ENCODE measurements around the gene STOM.

STOM gene

DNA sequence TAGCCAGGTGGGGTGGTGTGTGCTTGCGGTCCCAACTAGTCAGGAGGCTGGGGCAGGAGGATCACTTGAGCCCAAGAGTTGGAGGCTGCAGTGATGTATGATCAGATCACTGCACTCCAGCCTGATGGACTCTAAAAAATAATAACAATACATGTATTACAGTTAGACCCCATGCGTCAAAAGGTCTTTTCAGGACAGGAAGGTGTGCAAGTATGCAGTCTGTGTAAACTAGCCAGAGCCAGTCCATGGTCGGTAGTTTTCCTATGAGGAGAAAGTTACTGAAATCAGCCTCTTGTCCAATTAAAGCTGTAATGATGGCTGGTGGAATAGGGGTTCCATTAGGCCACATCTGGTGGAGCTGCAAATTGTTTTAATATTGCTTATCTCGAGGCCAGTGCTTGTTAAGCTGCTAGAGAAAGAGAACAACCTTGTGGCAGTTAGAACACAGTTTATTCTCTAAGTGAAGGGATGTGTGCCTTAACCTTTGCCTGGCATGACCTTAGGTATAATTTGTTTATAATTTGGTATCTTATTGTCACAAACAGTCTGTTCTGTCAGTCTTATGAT, 1.5 kb upstream of the STOM start:
- DNase-seq: no peak

GRCh38 chr9:121368745-121369144, 1.3 kb downstream of the STOM start:
- DNase-seq: no peak

DNA sequence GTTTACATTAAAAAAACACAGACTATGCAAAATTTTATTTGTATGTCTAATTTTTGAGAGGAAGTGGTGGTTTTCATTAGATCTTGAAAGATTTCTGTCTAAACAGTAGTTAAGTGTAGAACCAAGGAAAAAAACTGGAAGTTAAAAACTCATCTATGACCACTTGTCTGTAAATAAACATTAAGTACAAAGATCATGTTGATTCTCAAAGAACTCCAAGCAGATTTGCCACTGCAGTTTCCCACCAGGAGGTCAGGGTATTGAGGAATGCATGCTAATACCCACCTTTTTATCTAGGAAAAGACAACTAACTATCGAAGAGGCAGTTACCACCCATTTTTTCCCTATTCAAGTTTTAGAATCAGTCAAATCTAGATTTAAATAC, 1.9 kb downstream of the STOM start:
- DNase-seq: no peak

DNA sequence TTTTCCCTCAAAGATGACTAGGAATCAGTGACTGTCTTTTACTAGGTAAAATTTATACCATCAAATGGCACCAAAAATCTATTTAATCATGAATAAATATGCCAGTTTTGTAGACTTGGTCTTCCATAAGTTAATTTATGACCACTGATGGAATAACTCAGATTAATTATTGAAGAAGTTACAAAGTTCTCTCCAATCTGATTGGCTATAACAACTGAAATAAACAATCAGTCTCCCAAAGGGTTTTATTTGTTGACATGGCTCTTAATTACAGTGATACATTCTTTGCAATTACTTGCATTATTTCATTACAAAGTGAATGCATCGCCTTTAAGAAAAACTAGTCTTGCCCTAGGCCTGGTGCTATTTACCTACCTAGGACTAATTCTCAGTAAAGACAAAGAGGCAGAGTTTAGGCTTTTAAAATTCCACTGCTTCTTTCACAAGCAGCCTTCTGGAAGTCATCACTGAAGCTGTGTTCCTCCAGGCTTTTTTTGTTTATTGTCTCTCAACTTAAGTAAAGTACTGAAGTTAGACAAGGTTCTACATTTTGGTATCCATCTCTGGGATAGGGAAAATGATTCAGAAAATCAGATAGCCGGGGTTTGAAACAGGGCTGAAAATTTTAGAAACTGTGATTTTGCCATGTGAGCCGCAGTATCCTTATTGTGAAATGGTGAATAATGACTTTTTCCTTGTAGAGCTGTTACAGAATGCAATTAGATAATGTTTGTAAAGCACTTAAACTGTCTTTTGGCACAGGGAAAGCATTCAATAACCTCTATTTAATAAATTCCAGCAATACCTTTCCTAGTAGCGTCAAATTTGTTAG, 2.5 kb downstream of the STOM start:
- no peak for DNase-seq

- no peak for DNase-seq
Measured at GRCh38 chr9:121366611-121367192, 3.3 kb downstream of the STOM start.

DNA sequence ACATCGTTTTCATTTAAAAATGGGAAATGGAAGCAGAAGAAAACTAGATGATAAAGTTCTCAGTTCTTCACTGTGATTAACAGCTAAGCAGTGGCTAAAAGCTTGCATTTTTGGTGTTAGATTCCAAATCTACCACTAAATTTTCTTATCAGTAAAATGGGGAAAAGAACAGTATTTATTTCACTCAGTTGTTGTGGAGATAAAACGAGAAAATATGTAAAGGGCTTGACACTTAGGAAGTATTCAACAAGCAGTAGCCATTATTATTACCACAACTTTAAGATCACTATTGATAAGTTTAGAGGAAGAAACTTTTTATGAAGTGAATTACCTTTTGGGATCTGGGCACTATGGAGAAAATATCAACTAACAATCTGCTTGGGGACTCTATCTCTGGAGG, 4.5 kb downstream of the STOM start:
- DNase-seq: no peak

GRCh38 chr9:121364886-121365285, 5.2 kb downstream of the STOM start:
- no peak for DNase-seq

DNA sequence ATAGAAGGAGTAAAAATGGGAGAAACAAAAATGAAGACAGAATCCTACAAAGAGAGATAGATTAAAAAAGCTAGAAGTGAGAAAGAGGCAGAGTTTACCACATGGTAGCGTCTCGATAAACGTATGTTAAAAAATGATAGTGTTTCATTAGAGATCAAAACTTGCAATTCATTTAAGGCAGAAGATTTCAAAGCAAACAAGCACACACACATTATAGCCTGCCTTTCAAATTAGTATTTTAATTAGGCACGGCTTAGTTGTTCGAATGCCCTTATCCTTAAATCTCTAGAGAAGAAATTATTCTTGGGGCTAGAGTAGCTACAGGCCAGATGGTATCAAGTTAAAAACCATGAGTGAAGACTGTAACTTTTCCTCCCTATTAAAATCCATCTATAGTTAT, 6.0 kb downstream of the STOM start:
- DNase-seq: no peak

GRCh38 chr9:121363622-121363961, 6.5 kb downstream of the STOM start:
- DNase-seq: no peak

- no peak for DNase-seq
Measured at GRCh38 chr9:121362813-121363621, 7.0 kb downstream of the STOM start.

DNA sequence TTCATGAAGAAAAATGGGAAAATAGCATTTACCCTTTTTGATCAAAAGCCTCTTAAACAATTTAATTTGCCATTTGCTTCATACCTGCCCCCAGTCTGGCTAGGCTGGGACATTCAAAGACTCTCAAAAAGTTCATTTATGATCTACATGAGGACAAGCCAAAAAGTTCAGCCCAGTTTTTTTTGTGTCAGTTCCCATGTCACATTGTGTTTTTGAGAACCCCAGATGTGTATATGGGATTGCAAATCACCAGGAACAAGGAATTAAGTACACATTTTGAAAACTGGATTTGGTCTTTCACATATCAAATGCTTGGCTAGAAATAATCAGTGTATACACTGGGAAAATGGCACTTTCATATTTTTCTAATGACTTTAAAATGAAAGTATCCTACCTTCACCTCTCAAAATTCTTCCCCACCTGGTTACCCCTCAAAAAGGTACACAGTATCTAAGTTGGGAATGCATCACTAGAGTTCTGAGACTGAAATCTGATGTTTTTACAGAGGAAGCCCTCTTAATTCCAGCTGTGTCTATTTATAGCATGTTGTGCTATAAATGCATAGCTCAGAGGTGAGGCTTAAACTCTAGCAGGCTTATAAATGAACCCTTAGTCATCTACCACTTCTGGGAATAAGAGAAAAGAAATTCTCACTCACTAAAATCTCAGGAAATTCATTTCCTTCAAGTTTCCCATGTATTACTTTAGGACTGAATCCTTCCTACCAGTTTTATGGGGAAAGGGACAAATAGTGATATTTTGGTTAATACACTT, 9.3 kb downstream of the STOM start:
- no peak for DNase-seq

- no peak for DNase-seq
Measured at GRCh38 chr9:121359351-121360294, 10.4 kb downstream of the STOM start.

DNA sequence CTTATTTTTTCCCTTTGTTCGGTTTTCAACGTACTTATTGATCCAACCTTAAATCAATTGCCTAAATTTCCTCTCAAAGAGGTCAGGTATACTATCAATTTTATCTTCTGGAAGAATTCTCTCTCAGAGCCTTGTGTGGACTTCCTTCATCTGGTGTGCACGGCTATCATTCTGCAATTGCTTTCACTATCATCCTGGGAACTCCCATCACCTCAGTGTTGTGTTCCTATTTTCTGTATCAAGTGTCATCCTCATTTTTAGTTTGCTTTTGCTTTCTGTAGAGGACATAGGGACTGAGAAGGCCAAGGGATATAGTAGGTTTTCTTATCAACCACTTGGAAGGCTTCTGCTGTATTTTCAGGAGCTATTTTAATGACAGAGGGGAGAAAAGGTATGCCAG, 11.3 kb downstream of the STOM start:
- no peak for DNase-seq

DNA sequence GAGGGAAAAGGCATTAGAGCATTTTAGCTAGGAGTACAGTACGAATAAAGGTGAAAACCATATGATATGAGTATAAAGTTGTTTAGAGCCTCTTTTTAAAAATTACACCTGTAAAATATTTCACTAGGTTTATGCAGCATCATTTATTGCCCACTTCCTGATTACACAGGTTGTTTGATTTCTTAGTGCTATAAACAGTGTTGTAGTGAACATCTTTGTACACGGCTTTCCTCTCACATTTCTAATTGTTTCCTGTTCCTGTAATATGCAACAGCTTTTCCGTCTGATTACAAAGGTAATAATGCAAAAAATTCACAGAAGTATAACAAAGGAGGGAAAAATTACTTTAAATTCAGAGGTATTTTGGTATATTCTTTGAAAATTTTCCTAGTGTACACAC, 13.0 kb downstream of the STOM start:
- no peak for DNase-seq

GRCh38 chr9:121354762-121355161, 15.3 kb downstream of the STOM start:
- DNase-seq: no peak

DNA sequence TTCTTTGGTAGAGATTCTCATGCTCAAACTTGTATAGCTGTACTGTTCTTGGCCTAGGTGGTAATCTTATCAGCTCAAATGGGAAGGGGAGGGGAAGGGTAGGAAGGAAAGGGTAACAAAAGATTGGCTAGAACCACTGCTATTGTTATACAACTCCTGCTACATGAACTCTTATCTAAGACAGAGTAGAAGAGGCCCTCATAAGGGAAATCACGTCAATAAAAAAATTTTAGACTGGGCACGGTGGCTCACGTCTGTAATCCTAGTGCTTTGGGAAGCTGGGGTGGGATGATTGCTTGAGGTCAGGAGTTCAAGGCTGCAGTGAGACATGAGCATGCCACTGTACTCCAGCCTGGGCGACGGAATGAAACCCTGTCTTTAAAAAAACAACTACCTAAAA, 15.9 kb downstream of the STOM start:
- DNase-seq: no peak

DNA sequence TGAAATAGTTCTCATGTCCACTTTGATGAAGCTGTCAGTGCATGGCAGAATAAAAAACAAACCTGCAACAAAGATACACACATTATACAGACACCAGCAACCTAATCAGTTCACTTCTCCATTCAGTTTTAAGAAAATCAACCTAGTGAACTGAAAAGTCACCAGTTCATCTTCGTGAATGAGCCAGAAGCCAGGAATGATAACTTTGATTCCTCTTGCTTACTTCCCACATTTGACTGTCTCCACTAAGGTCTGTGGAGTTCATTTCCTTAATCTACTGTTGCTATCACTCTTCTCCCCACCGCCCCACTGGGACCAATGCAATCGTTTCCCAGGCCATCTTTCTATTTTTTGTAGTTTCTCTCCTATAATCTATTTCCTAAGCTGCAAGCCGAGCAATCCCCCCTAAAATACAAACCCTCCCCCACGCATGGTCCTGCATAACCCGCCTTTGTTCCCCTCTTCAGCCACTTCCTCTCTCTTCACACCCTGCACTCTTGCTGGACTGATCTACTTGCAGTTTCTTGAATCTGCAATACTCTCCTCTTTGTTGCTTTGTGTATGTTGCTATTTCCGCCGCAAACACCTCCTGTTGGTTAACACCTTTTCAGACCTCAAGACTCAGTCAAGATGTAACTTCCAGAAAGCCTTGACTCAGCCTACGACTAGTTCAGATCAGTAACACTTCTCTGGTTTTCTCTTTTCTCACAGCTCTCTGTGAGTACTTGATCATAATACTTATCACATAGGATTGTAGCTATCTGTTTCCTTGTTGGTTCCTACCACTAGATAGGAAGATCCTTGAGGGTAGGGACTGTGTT, 16.6 kb downstream of the STOM start:
- no peak for DNase-seq

GRCh38 chr9:121350993-121351561, 19.0 kb downstream of the STOM start:
- no peak for DNase-seq

- DNase-seq: no peak
Measured at GRCh38 chr9:121350036-121350435, 20.0 kb downstream of the STOM start.

DNA sequence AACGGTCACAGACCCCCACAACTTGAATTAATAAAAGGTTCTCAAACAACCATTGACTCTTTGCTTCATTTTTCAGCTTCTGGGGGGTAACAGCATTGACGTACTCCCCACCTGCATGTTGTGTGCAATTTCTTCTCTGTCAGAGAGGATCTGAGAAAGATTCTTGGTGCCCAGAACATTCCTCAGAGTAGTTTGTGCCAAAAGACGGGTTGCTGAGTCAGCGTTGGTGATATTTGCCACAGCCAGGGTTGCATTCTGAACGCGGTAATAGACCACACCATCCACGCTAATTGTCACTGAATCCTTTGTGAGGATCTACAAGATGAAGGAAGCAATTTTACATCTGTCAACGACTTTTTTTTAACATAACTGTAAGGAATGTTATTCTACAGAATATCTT, 21.0 kb downstream of the STOM start:
- DNase-seq: no peak

Measured in cortex of kidney (tissue), 1 donor.